ENCODE results near the gene OGFOD3.

OGFOD3 gene

DNA sequence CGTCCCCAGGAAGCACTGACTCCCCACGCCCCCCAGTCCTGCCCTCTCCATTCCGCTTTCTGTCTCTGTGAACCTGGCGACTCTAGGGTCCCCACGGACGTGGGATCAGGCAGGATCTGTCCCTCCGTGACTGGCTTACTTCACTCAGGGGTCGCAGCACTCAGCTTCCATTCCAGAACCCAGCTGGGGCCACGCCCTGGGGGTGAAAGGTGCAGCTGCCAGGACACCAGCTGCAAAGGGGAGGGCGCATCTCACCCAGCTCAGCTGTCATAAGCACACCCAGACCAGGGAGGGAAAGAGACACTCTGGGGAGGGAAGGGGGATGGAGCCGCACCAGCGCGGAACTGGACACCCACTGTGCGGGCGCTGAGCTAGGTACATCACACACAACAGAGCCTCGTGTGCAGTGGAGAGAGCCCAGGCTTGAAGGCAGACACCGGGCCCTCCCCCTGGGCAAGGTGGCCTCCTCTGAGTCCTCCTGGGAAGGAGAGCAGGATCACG is 18.7 kb downstream of the OGFOD3 start:
- POLR2A ChIA-PET, result no interaction called here
- DNase-seq (ENCODE audit: extremely low spot score), result no peak
- CTCF ChIA-PET, result interaction anchor here (0.6 kb wide), 2 partner anchors 48 to 50 kb away, joined by 3 read pairs; no protein-coding TSS in a partner anchor

GRCh38 chr17:82399041-82399441 is 19.3 kb downstream of the OGFOD3 start:
- DNase-seq (ENCODE audit: extremely low spot score), result no peak
- ChIA-PET CTCF (no interaction called here), POLR2A (no interaction called here)
- no peak for TF ChIP-seq LEF1 (IDR thresholded peaks at IDR 0.05; ENCODE audit: borderline replicate concordance)
- TF ChIP-seq ZNF384 (IDR thresholded peaks at IDR 0.05), result no peak
- no peak for TF ChIP-seq CTBP1 (IDR thresholded peaks at IDR 0.05; ENCODE audit: borderline replicate concordance)
- TF ChIP-seq FOXM1 (IDR thresholded peaks at IDR 0.05; ENCODE audit: borderline replicate concordance), result no peak
- TF ChIP-seq SP1 (IDR thresholded peaks at IDR 0.05), result no peak
- TF ChIP-seq L3MBTL2 (conservative IDR thresholded peaks at IDR 0.05), result no peak
- TF ChIP-seq FOXA1 (IDR thresholded peaks at IDR 0.05), result no peak
- TF ChIP-seq TARDBP (IDR thresholded peaks at IDR 0.05), result no peak
- TF ChIP-seq ELF4 (IDR thresholded peaks at IDR 0.05), result no peak
- no peak for TF ChIP-seq SUZ12 (IDR thresholded peaks at IDR 0.05)
- no peak for TF ChIP-seq NFRKB (IDR thresholded peaks at IDR 0.05)
- TF ChIP-seq, protein P1, sequence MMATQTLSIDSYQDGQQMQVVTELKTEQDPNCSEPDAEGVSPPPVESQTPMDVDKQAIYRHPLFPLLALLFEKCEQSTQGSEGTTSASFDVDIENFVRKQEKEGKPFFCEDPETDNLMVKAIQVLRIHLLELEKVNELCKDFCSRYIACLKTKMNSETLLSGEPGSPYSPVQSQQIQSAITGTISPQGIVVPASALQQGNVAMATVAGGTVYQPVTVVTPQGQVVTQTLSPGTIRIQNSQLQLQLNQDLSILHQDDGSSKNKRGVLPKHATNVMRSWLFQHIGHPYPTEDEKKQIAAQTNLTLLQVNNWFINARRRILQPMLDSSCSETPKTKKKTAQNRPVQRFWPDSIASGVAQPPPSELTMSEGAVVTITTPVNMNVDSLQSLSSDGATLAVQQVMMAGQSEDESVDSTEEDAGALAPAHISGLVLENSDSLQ (IDR thresholded peaks at IDR 0.05), result no peak
- TF ChIP-seq ARNT (IDR thresholded peaks at IDR 0.05), result no peak

More for the DNA sequence above, 18.7 kb downstream of the OGFOD3 start:
- TF ChIP-seq HDGF (IDR thresholded peaks at IDR 0.05; ENCODE audit: borderline replicate concordance), result no peak
- TF ChIP-seq LEF1 (IDR thresholded peaks at IDR 0.05; ENCODE audit: borderline replicate concordance), result no peak
- TF ChIP-seq TARDBP (IDR thresholded peaks at IDR 0.05), result no peak
- TF ChIP-seq NFRKB (IDR thresholded peaks at IDR 0.05), result no peak
- TF ChIP-seq, protein P1 (IDR thresholded peaks at IDR 0.05), result no peak
- TF ChIP-seq ZNF384 (IDR thresholded peaks at IDR 0.05), result no peak
- no peak for TF ChIP-seq SP1 (IDR thresholded peaks at IDR 0.05)
- no peak for TF ChIP-seq BHLHE40 (IDR thresholded peaks at IDR 0.05; ENCODE audit: borderline replicate concordance)
- no peak for TF ChIP-seq FOXA1 (IDR thresholded peaks at IDR 0.05)
- TF ChIP-seq CTBP1 (IDR thresholded peaks at IDR 0.05; ENCODE audit: borderline replicate concordance), result no peak
- no peak for TF ChIP-seq ARNT (IDR thresholded peaks at IDR 0.05)
- no peak for TF ChIP-seq FOXK2 (IDR thresholded peaks at IDR 0.05)
- no peak for TF ChIP-seq FOXM1 (IDR thresholded peaks at IDR 0.05; ENCODE audit: borderline replicate concordance)
- TF ChIP-seq ELF4 (IDR thresholded peaks at IDR 0.05), result no peak
- TF ChIP-seq SUZ12 (IDR thresholded peaks at IDR 0.05), result no peak
- no peak for TF ChIP-seq L3MBTL2 (conservative IDR thresholded peaks at IDR 0.05)

- POLR2A ChIA-PET, result no interaction called here
- no peak for DNase-seq (ENCODE audit: extremely low spot score)
- TF ChIP-seq FOXM1 (IDR thresholded peaks at IDR 0.05; ENCODE audit: borderline replicate concordance), result no peak
- no peak for TF ChIP-seq ARNT (IDR thresholded peaks at IDR 0.05)
- CTCF ChIA-PET, result no interaction called here
Observed at GRCh38 chr17:82397449-82398335, 20.7 kb downstream of the OGFOD3 start.

- ChIA-PET CTCF (no interaction called here), POLR2A (no interaction called here)
- TF ChIP-seq HDGF (IDR thresholded peaks at IDR 0.05; ENCODE audit: borderline replicate concordance), result no peak
- no peak for TF ChIP-seq LEF1 (IDR thresholded peaks at IDR 0.05; ENCODE audit: borderline replicate concordance)
- TF ChIP-seq ARNT (IDR thresholded peaks at IDR 0.05), result no peak
- no peak for TF ChIP-seq ELF4 (IDR thresholded peaks at IDR 0.05)
- TF ChIP-seq SUZ12 (IDR thresholded peaks at IDR 0.05), result no peak
- no peak for TF ChIP-seq BHLHE40 (IDR thresholded peaks at IDR 0.05; ENCODE audit: borderline replicate concordance)
- TF ChIP-seq L3MBTL2 (conservative IDR thresholded peaks at IDR 0.05), result no peak
- no peak for TF ChIP-seq SP1 (IDR thresholded peaks at IDR 0.05)
- TF ChIP-seq ZNF384 (IDR thresholded peaks at IDR 0.05), result no peak
- no peak for TF ChIP-seq FOXA1 (IDR thresholded peaks at IDR 0.05)
- TF ChIP-seq, protein P1 (IDR thresholded peaks at IDR 0.05), result no peak
- no peak for TF ChIP-seq TARDBP (IDR thresholded peaks at IDR 0.05)
- no peak for TF ChIP-seq FOXM1 (IDR thresholded peaks at IDR 0.05; ENCODE audit: borderline replicate concordance)
- DNase-seq (ENCODE audit: extremely low spot score), result no peak
Observed at GRCh38 chr17:82396601-82397435, 21.6 kb downstream of the OGFOD3 start.

DNA sequence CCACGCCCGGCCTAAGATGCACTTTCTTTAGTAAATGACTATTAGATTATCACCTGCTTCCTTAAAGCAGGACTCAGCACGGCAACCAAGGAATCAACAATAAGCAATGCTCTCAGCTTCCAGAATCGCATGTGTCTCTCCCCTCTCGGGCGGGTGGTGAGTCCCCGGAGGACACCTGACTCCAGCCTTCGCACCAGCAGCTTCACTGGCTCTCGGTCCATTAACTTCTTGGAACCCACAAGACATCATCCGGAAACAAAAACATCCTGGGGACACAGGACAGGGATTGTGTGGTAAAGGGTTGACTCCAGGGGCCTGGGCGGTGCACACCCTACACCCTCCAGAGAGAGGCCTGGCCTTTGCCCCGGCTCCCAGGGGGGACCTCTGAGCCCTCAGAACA is 24.1 kb downstream of the OGFOD3 start:
- ChIA-PET CTCF (interaction anchor here (0.8 kb wide), 1 partner anchor 181 kb away, joined by 3 read pairs; no protein-coding TSS in a partner anchor), POLR2A (interaction anchor here (0.6 kb wide), 1 partner anchor 182 kb away, joined by 3 read pairs; no protein-coding TSS in a partner anchor)
- no peak for DNase-seq (ENCODE audit: extremely low spot score)
- TF ChIP-seq BHLHE40 (IDR thresholded peaks at IDR 0.05; ENCODE audit: borderline replicate concordance) (no peak), SP1 (IDR thresholded peaks at IDR 0.05) (no peak)
